Urothelium cell line (cell line): ENCODE results near the gene AKT1.

ENCODE experiments used
- DNase-seq: peaks from one replicate; pipeline ENCODE4 v3.0.0; 2011; ENCODE audit warnings: low spot score, mixed read lengths
- FAIRE-seq: peaks from 2 replicates; lab custom pipeline; 2011; peaks lifted over from hg19 to GRCh38; lab: Jason Lieb, UNC

AKT1 gene

DNA sequence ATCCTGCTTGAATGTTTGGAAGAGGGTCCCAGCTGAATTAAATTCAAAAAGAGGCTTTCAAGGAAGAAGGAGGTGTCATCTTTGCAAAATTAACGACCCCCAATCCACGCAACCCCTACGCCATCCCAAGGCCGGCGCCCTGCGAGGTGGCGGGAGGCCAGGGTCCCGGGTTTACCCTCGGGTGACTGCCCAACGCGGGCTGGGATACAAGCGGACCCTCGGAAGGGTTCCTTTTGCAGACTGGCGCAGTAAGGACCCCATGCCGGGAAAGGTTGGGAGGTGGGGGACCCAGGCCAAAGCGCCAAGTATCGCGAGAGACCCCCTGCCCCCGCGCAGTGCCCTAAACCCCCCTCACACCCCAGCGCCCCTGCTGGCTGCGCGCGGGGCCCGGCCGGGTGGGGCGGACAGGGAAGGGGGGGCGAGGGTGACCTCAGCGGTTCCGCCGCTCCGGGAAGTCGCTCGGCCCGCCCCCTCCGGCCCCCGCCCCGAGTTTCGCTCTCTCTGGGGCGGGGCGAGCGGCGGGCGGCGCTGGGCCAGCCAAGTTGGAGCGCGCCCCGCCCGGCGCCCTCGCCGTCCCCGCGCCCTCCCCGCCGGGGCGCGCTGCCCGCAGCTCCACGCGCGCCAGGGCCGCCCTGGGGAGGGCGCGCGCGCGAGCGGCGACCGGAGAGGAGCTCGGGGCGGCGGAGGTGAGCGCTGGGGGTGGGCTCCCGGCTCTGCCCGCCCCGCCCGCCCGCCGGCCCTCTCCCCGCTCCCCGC is 4.6 kb upstream of the AKT1 start:
- FAIRE-seq (no peak), DNase-seq (peak; percentile 77)

GRCh38 chr14:104799244-104800014 is 3.9 kb upstream of the AKT1 start:
- FAIRE-seq (no peak), DNase-seq (no peak)

DNA sequence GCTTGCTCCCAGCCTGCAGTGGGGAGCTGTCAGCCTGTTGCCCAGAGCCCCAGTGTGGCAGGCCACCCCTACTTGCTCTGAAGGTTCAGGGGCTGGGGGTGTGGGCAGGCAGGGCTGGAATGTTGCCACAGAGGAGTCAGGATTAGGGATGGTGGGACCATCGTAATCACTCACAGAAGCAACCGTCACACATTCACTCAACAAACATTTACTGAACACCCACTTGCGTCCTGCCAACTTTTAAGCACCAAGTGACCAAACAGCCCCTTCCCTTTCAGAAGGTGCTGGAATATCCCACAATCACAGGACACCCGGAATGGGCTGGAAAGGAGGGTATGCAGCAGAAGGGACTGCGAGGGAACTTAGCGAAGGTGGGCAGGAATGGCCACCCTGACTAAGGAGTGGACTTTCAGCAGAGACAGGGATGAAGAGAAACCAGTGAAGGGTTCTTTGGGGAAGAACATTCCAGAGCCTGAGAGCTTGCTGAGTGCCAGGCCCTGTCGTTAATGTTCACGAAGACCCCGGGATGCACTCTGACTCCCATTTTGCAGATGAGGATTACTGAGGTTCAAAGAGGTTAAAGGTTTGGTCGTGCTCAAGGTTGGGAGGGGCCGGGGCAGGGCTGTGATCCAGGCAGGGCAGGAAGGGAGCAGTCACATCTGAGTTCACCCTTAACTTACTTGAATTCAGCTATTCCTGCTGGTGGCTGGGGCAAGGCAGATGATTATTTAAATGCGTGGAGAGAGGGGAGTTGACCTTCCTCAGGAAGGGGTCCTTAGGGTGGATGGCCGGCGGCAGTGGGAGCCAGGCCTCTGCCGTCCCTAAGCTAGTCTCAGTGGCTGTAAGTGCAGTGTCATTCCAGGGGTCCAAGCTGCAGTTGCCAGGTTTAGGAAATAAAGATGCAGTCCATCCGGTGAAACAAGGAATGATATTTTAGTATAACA is 3.0 kb upstream of the AKT1 start:
- FAIRE-seq (no peak), DNase-seq (no peak)

- no peak for DNase-seq
- no peak for FAIRE-seq
Observed at GRCh38 chr14:104797115-104798044, 1.8 kb upstream of the AKT1 start.

DNA sequence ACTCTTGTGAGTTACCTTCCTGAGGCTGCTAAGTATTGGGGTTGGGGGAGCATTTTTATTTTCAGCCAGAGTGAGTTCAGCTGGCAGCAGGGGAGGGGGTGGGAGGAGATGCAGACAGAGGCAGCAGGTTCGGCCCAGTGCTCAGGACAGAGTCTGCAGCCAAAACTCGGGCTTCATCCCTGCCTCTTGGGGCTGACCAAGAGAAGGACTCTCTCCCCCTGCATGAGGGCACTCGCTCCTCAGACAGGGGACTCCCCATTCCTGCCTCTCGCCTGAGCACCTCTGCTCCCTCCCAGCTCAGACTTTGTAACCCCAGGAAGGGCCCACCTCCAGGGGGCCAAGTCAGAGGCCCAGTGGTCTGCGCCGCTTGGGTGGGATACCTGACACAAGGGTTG is 1.1 kb upstream of the AKT1 start:
- FAIRE-seq (no peak), DNase-seq (no peak)

- peak; percentile 82 for DNase-seq
- FAIRE-seq = no peak
Observed at GRCh38 chr14:104795781-104796686, 486 bp upstream of the AKT1 start.

GRCh38 chr14:104794631-104794992 is 936 bp downstream of the AKT1 start:
- peak; percentile 27 for DNase-seq
- FAIRE-seq = no peak

- FAIRE-seq (no peak), DNase-seq (peak; percentile 74)
Observed at GRCh38 chr14:104794099-104794498, 1.4 kb downstream of the AKT1 start.

DNA sequence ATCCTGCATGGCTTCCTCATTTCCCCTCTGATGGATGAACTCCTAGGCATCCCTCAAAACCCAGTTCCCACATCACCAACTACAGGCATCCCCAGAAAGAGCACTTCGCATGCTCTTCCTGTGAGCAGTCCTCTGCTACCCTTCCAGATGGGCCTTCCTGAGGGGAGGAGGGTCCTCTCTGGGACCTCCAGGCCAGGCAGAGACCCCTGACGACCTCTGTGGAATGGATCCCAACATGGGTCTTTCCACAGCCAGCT is 1.9 kb downstream of the AKT1 start:
- no peak for DNase-seq
- FAIRE-seq = no peak

DNA sequence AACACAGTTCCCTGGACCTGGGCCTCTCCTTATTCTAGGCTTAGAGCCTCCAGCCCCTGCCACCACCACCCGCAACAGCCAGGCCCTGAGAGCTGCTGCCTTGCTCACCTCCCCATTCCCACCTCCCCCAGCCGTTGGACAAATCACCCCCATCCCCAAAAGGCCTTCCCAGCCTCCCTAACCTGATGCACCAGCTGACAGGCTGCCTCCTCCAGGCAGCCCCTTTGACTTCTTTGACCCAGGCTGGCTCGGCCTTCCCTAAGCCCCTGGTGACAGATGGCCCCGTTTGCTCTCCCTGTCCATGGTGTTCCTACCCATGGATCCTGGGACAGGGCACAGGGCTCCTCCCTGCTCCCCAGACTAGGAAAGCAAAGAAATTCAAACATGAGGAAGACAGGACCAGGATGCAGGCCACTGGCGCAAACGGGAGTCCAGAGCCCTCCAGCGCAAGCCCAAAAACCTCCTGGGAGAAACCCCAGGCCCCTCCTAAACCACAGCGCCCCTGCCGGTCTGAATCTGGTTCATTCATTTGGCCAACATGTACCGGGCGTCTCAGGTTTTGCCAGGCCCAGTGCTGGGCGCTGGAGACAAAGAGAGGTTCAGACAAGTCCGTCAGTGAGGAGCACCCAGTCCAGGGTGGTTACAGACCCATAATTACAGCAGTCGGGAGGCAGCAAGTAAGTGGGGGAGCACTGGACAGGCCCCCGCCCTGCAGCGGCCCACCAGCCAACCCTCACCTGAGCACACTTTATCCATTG is 2.4 kb downstream of the AKT1 start:
- FAIRE-seq = no peak
- no peak for DNase-seq

DNA sequence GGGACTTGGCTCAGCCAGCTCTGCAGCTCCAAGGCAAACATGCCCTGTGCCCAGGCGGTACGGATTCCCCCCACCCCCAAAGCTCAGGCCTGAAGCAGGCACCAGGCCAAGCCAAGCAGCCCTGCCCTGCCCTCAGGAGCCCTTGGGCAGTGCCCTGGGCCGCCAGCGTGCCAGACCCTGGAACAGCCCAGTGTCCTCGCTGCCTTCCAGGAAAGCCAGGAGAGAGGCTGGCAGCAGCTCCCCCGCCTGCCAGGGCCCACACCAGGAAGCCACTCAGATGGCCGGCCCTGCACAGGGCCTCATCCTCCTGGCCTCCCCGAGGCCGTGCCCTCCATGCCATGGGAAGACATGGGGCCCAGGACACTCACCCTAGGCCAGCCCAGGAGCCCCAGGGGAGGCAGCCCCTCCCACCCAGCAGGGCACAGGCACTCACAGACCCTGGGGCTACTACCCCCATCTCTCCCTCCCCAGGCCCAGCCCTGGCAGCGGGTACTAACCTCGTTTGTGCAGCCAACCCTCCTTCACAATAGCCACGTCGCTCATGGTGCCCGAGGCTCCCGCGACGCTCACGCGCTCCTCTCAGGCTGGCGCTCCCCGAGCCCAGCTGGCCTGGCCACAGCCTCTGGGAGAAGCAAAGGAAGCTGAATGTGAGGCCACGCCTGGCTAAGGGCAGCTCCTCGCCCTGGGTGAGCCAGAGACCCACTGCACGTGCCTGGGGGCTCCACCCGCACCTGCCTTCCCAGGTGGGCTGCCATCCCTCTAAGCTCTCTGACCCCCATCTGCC is 3.3 kb downstream of the AKT1 start:
- FAIRE-seq (no peak), DNase-seq (no peak)

- FAIRE-seq = no peak
Observed at GRCh38 chr14:104791425-104791824, 4.1 kb downstream of the AKT1 start.

DNA sequence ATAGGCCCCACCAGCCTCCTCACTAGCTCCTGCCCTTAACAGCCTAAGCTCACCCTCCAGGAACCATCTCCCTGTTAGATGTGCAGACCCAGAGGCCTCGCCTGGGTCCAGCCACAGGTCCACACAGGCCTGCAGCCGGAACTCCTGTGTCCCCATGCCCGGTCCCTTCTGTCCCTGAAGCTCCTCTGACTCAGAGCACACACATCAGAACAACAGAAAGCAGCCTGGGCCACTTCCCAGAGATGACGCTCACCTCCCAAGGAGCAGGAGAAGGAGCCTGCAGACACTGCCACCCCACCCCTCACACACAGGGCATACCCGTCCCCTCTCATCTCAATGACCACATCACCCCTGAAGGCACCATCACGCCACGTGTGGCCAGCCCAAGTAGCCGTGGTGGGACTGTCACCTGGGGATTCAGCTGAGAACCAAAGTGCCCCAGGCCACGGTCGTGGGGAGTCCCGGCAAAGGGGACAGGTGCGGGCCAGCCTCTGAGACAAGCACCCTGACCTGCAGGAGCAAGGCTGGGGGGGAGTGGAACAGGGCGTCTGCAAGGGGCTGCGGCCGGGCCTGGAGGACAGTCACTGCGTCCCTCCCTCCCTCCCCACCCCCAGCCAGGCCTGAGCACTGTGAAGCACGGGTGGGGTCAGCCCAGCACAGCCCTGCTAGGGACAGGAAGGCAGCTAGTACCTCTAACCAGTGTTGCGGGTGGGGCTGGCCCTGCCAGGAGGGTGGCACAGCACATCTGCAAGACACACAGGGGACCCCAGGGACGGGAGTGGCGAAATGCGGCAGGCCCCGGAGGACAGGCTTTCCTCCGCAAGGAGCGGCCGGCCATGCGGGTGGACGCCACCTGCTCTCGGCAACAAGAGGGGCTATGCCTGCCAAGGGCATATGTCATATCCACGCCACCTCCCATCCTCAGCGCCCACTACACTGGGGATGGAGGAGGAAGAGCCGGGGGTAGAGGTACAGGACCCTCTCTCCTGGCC is 5.5 kb downstream of the AKT1 start:
- no peak for FAIRE-seq

More at GRCh38 chr14:104791425-104791824, 4.1 kb downstream of the AKT1 start:
- no peak for DNase-seq

DNA sequence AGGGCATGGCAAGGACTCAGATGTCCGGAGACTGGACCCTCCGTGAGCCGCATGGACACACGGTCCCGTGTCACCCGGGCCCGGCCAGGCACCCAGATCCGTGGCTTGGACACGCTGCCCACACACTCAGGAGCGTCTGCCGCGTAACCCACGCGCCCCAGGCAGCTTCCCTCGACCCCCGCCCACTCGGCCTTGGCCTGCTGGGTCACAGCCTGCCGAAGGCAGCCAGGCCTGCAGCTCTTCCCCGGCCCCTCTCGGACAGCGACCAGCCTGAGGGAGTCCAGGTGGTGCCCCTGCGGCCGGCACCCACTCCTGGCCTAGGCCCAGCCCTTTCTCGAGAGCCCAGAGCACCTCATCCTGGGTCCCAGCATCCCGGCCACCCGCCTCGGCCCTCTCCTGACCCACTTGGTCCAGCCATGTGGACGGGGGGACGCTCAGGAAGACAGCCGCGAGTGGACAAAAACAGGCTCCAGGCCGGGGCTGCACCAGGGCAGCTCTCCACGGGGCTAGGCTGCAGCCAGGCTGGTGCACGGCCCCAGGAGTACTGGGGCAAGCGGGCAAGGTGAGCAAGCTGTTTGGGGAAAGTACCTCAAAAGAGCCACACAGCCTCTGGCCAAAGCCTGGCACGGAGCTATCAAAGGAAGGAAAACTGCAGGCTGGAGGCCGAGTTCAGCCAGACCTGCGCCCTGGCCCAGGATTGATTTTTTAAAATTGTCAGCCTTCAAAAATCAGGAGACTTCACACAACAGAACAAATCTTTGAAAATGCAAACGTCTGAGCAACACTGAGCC is 6.5 kb downstream of the AKT1 start:
- no peak for DNase-seq
- no peak for FAIRE-seq

More for the DNA sequence above, 5.5 kb downstream of the AKT1 start:
- DNase-seq = no peak

DNA sequence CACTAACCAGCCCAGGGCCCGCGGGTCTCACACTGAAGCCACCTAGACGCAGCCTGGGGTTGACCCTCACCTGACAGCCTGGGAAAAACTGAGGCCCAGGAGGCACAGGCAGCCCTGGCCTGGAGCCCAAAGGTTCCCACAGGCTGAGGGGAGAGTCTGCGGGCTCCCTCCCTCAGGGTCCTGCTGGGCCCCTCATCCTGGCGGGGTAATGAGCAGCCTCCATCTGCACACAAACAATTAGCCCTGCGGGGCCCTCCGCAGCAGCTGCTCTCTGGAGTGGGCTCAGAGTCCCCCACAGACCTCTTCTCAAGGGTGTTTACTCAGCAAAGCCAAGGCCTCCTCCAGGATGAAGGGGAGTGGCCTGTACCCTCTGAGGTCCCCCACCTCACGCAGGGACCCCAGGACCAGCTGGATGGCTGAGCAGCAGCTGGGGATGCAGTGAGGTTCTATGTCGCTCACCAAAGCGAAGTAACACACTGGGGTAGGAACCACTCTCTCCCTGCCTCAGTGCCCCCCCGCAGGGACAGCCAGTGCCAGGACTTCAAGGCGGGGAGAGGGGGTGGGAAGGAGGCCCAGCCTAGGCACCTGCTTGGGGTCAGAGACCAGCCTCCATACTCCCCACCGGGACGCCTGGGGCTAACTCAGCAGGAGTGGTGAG is 7.3 kb downstream of the AKT1 start:
- DNase-seq (no peak), FAIRE-seq (no peak)
